DMS79 (cell line): Measurements from ENCODE around the gene FEM1C.

Source experiments
- DNase-seq: peaks from one replicate; lab custom pipeline; 2025; lab: John Stamatoyannopoulos, UW

The FEM1C gene

GRCh38 chr5:115477581-115477980 is 67.0 kb downstream of the FEM1C start:
- no peak for DNase-seq

- no peak for DNase-seq
These were observed 68.8 kb downstream of the FEM1C start for GRCh38 chr5:115475788-115476187.

- peak; percentile 30 for DNase-seq
These were observed 72.1 kb downstream of the FEM1C start for GRCh38 chr5:115472271-115473025.

- DNase-seq: no peak
These were observed 73.1 kb downstream of the FEM1C start for GRCh38 chr5:115471345-115472063.

GRCh38 chr5:115470921-115471320 is 73.7 kb downstream of the FEM1C start:
- no peak for DNase-seq
